Endometrial microvascular endothelial cells (primary cell): ENCODE data around the gene TBX10. TPM values are rescaled to one million over a fixed set of nuclear protein-coding genes. Genes with fewer than 3 reads are reported as not detected.

Experiments used
- in situ Hi-C: cut with HindIII; loops from 2 replicates; pipeline ENCODE4 v1.10.0; 2017; ENCODE audit warnings: low sequenced_read_pairs, low pct_unique_long_range_greater_than_20kb; ENCODE audit errors: inconsistent ontology term
- total RNA-seq: library from RNA; depleted of rRNA; stranded (reverse); fragments of >200 nt; gene quantifications from one replicate; pipeline ENCODE4 v1.2.3, GENCODE V29; 2015; ENCODE audit errors: inconsistent ontology term

Gene TBX10
- total RNA-seq, 1 donor from 2014 or later, result not detected

DNA sequence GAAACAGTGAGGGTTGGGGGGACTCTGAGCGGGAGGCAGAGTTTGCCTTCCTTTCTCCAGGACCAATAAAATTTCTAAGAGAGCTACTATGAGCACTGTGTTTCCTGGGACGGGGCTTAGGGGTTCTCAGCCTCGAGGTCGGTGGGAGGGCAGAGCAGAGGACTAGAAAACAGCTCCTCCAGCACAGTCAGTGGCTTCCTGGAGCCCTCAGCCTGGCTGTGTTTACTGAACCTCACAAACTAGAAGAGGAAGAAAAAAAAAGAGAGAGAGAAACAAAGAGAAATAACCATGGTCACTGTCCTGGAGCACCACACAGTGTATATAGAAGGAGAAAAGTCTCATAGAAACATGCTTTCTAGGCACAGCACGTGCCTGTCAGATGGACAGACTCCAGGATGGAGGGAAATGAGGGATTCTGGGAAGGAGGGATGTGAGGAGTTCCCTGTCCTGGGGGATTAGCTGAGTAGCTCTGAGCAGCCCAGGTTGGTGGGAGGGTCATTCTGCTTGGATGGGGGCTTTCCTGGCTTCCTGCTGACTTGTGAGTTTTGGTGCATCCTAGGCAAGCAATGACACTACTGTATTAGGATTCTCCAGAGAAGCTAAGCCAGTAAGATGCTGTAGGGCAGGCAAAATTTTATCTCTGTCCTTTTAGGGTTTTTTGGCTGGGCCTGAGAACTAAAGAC, 52.9 kb downstream of the TBX10 start:
- in situ Hi-C loops, result no loop called here

GRCh38 chr11:67585911-67586310, 53.7 kb downstream of the TBX10 start:
- in situ Hi-C loops, result no loop called here

GRCh38 chr11:67584881-67585873, 54.4 kb downstream of the TBX10 start:
- in situ Hi-C loops, result no loop called here

DNA sequence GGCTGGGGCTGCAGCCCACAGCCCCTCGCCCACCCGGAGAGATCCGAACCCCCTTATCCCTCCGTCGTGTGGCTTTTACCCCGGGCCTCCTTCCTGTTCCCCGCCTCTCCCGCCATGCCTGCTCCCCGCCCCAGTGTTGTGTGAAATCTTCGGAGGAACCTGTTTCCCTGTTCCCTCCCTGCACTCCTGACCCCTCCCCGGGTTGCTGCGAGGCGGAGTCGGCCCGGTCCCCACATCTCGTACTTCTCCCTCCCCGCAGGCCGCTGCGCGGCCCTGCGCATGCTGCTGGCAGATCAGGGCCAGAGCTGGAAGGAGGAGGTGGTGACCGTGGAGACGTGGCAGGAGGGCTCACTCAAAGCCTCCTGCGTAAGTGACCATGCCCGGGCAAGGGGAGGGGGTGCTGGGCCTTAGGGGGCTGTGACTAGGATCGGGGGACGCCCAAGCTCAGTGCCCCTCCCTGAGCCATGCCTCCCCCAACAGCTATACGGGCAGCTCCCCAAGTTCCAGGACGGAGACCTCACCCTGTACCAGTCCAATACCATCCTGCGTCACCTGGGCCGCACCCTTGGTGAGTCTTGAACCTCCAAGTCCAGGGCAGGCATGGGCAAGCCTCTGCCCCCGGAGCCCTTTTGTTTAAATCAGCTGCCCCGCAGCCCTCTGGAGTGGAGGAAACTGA, 55.2 kb downstream of the TBX10 start:
- in situ Hi-C loops, result no loop called here

GRCh38 chr11:67583247-67584204, 56.0 kb downstream of the TBX10 start, which contains the start of gene GSTP1:
TSS of gene GSTP1 (plus strand) at chr11:67583812. CDS start at chr11:67583844, 32 bp downstream.
- in situ Hi-C loops, result no loop called here

- in situ Hi-C loops, result no loop called here
Measured at GRCh38 chr11:67582011-67582410, 57.6 kb downstream of the TBX10 start.

GRCh38 chr11:67581469-67581868, 58.1 kb downstream of the TBX10 start:
- in situ Hi-C loops, result no loop called here

Other genes with a start within 250 kb of the TBX10 start
- gene RAD9A, start 247.8 kb downstream of the TBX10 start, total RNA-seq, result 9.5 TPM
- gene PPP1CA, start 237.9 kb downstream of the TBX10 start, total RNA-seq, result 302 TPM
- gene TBC1D10C, start 235.7 kb downstream of the TBX10 start, total RNA-seq, result not detected
- gene CARNS1, start 224.1 kb downstream of the TBX10 start, total RNA-seq, result not detected
- 65.8 TPM for gene RPS6KB2, start 211.3 kb downstream of the TBX10 start, total RNA-seq
- not detected for gene PTPRCAP, start 202.1 kb downstream of the TBX10 start, total RNA-seq
- gene CORO1B, start 196.3 kb downstream of the TBX10 start, total RNA-seq, result 130 TPM
- gene GPR152, start 187.0 kb downstream of the TBX10 start, total RNA-seq, result not detected
- gene CABP4, start 184.4 kb downstream of the TBX10 start, total RNA-seq, result 2.0 TPM
- 39.0 TPM for gene TMEM134, start 170.5 kb downstream of the TBX10 start, total RNA-seq
- 31.4 TPM for gene AIP, start 156.7 kb downstream of the TBX10 start, total RNA-seq
- gene PITPNM1, start 134.4 kb downstream of the TBX10 start, total RNA-seq, result 12.5 TPM
- 53.1 TPM for gene CDK2AP2, start 131.6 kb downstream of the TBX10 start, total RNA-seq
- not detected for gene CABP2, start 116.3 kb downstream of the TBX10 start, total RNA-seq
- 1,295 TPM for gene GSTP1, start 56.0 kb downstream of the TBX10 start, total RNA-seq
- 254 TPM for gene NDUFV1, start 32.8 kb downstream of the TBX10 start, total RNA-seq
- 12.9 TPM for gene NUDT8, start 9.8 kb downstream of the TBX10 start, total RNA-seq
- not detected for gene ACY3, start 11.0 kb upstream of the TBX10 start, total RNA-seq
- gene ALDH3B2, start 34.9 kb upstream of the TBX10 start, total RNA-seq, result not detected